Cerebellar nuclear complex (tissue), 1 donor: ENCODE data around the gene PSAP.
A peak's percentile ranks its signal among the peaks of the same experiment; 100 is the strongest.
"Not testable (repeated sequence)": the region's sequence is repeated elsewhere in the genome, so short reads cannot be mapped to it uniquely, and the experiment has no call there.

ENCODE experiments used
- DNase-seq, 2 experiments: peaks; one replicate each; lab custom pipeline; 2025; lab: John Stamatoyannopoulos, UW

Gene PSAP

DNA sequence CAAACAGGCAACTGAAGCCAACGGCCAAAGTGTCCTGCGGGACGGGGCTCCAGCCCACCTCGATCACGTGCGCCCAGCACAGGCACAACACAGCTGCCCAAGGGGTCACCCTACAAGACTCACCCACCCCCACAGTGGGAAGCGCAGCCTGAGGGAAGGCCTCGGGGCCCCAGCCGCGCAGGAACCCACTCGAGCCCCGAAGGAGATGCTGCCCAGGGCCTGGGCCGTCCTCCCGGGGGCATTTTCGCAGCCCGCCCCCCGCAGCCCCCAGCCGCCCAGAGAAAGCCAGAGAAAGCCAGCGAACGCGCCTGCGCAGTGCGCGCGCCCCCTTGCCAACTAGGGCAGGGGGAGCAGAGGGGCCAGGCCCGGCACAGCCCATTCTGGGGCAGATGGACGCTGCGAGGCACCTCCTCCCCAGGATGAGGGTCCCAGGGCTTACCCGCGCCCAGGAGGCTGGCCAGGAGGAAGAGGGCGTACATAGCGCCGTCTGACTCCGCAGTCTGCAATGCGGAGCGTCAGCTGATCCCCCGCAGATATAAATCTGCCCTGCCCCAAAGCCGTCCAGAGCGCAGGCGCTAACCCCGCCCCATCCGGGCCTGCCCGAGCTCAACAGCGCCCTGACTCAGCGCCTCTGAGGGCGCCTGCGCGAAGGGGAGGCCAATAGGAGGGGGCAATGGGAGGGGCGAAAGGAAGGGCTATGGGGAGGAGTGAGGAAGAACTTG lies at the start of gene PSAP:
TSS of gene PSAP (minus strand) at position 509 of the 722 bp plus-strand sequence. CDS start at position 479, 30 bp downstream.
- peak; percentile 53 to 96 for DNase-seq

DNA sequence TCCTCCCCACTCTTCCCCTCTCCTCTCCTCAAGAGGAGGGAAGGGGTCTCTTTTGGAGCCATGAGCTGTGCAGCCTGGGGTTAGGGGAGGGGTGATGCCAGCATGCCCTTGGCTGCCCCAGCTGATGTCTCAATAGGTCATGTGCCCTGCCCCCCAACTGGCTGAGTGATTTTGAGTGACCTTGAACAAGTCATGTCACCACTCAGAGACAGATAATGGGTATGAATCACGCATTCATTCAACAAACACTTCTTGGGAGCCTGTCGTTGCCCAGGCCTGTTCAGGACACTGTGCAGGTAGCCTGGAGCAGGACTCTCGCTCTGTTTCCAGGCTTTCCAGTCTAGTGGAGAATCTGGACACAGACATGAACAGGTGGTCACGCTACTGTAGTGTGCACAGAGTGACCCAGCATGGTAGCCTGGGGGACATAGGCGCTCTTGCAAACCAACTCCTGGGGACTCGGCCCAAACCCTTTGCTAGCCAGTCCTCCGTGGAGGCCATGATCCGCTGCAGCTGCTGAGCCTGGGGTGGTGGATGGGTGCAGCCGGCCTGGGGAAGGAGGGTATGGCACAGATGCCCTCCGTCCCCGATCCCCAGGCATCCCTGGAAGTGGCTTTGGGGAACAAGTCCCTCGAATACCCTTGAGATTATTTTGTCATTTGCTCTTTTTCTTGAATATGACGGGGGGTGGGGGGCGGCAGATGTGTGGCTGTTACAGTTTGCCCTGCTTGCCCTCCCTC lies 49.6 kb upstream of the PSAP start:
- no peak for DNase-seq

DNA sequence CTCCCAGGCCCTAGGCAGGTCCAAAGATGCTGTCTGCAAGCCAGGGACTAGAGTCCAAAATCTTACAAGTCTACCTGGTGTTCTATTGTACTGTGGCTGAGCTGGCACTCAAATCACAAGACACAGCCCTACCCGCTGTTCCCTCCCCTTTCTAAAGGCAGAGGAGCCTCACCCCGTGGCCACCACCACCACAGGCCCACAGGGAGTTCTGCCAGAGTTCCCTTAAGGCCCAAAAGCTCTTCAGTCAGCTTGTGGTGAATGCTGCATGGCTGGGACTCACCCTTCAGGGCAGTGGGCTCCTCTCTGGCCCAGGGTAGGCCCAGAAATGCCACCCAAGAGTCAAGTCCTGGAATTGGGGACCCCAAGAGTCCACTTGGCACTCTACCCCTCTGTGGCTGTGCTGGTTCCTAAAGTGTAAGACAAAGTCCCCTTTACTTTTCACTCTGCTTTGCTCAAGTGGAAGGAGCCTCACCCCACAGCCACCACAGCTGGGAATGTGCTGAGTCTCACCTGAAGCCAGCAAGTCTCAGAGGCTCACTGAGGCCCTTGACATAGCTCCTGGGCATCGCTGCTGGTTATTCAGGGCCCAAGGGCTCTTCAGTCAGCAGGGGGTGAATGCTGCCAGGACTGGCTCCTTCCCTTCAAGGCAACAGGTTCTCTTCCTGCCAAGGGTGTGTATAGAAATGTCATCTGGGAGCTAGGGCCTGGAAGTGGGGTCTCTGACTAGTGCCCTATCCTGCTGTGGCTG lies 48.8 kb upstream of the PSAP start:
- no peak for DNase-seq

DNA sequence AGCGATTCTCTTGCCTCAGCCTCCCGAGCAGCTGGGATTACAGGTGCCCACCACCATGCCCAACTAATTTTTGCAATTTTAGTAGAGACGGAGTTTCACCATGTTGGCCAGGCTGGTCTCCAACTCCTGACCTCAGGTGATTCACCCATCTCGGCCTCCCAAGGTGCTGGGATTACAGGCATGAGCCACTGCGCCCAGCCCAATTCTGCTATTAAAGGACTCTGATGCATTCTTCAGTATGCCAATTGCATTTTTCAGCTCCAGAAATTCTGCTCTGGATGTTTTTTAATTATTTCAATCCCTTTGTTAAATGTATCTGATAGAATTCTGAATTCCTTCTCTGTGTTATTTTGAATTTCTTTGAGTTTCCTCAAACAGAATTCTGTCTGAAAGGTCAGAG lies 47.3 kb upstream of the PSAP start:
- DNase-seq, result not testable (repeated sequence)

DNA sequence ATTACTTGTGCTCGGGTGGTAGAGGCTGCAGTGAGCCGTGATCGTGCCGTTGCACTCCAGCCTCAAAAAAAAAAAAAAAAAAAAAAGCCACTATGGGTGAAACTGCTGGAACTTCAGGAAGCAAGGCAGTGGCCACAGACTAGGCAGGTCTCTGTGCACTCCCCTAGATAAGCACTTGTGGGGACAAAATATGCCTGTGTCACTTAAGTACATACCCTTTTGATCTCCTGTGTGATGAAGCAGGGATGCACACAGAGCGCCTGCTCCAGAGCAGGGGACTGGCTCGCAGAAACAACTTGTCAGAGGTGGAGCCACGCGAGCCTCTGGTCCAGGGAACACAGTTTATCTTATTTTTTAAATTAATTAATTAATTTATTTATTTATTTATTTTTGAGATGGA lies 42.9 kb upstream of the PSAP start:
- DNase-seq, result no peak

DNA sequence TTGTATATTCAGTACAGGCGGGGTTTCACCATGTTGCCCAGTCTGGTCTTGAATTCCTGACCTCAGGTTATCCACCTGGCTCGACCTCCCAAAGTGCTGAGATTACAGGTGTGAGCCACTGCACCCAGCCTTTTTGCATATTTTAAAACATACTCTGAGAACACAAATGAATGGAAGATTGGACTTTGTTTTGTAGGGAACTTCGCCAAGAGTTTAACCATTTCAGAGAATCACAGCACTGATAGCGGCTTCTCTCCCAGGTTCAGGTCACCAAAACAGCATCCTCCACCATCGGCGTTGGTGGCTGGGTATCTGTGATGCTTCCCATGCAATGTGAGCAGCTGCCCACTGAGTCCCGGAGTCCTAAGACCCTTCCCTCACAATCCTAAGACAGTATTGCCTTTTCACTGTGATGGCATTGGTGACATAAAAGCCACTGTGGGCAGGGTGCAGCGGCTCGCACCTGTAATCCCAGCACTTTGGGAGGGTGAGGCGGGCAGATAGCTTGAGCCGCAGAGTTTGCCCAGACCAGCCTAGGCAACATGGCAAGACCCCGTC lies 42.3 kb upstream of the PSAP start:
- DNase-seq, result no peak

DNA sequence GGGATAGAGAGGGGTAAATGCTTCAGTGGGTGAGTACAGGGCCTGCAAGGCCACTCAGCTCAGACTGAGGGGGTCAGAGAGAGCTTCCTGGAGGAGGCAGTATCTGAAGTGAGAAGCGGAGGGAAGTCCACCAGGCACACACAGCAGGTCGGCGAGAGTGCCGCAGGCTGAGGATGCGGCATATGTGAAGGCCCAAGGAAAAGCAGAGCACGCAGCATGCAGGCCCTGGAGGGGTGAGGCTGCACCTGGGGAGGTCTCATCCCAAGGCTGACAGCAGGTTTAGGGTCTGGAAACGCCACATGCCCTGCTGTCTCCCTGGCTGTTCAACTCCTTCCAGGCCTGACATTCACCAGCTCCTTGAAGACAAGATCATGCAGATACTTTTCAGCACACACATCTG lies 40.4 kb upstream of the PSAP start:
- DNase-seq, result no peak

DNA sequence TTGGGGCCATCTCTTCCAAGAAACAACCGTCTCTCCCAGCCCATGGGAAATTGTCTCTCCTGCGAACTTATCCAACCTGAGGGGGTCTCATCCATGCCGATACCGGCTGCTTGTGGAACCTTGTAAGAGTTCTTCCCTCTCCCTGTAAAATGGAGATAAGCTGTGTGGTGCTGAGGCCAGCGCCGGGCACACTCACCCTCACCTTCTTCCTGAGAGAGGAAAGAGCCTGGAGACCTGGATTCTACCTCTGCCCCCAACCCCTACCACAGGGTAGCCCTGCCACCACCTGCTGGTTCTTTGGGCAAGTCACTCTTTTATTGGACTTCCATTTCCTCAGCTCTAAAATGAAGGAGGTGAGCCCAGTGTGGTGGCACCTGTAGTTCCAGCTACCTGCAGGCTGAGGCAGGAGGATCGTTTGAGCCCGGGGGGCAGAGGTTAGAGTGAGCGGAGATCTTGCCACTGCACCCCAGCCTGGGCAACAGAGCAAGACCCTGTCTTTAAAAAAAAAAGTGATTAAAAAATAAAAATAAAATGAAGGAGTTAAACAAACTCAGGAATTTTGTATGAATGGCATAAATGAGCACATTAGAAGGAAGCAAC lies 38.4 kb upstream of the PSAP start:
- DNase-seq, result no peak

DNA sequence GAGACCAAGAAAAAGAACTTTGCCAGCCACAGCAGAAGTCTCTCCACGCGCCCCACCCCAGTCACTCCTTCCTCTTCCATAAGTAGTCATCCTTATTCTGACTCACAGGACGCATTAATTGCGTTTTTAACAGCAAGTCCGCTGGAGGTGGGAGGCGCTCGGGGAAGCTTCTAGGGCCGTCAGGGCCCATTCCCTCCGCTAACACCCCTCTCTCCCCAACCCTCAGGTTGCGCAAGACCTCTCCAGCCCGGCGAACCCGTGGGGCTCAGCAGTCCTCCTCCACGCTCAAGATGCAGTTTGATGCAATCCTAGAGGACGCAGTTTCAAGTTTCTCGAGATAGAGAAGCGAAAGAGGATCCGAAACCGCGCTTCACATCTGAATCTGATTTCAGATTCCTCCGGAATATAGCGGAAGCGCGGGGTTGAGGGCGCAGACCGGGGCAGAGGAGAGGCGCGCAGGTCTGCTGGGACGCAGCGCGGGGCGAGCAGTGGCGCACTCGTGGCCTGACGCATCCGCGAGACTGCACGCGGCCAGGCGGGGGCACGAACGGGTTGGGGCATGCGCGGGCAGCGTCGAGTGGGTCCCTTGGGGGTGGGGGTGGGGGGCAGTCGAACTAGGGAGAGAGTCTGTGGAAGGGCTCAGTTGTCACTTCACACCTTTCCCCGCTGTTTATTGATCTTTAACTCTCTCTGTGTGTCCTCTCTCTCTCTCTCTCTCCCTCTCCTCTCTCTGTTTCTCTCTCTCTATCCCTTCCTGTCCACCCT lies 37.8 kb upstream of the PSAP start:
- DNase-seq, result no peak

DNA sequence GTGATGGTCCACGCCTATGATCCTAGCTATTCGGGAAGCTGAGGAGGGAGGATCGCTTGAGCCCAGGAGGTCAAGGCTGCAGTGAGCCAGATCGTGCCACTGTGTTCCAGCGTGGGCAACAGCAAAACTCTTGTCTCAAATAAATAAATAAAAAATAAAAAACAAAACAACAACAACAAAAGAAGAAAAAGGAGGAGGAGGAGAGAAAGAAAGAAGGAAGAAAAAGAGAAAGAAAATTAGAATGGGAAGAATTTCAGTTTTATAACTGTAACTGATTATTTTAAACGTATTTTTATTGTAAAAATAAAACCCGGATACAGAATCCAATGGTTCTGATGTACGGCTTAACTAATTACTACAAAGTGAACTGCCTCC lies 37.2 kb upstream of the PSAP start:
- DNase-seq, result no peak

DNA sequence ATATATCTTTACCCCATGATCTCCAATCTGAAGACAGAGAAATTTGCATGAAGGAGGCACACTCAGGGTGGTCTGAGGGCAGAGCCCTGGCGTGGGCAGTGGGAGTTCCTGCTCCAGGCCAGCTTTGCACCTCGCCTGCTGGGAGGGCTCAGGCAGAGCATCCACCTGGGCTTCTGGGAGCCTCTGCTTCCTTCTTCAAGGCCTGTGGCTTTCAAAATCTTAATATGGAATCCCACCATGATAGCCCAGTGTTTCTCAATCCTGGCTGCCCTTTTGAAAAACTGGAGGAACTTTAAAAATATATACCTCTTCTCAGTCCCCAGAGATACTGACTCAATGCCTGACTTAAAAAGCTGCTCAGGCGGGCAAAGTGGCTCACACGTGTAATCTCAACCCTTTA lies 36.7 kb upstream of the PSAP start:
- DNase-seq, result no peak

DNA sequence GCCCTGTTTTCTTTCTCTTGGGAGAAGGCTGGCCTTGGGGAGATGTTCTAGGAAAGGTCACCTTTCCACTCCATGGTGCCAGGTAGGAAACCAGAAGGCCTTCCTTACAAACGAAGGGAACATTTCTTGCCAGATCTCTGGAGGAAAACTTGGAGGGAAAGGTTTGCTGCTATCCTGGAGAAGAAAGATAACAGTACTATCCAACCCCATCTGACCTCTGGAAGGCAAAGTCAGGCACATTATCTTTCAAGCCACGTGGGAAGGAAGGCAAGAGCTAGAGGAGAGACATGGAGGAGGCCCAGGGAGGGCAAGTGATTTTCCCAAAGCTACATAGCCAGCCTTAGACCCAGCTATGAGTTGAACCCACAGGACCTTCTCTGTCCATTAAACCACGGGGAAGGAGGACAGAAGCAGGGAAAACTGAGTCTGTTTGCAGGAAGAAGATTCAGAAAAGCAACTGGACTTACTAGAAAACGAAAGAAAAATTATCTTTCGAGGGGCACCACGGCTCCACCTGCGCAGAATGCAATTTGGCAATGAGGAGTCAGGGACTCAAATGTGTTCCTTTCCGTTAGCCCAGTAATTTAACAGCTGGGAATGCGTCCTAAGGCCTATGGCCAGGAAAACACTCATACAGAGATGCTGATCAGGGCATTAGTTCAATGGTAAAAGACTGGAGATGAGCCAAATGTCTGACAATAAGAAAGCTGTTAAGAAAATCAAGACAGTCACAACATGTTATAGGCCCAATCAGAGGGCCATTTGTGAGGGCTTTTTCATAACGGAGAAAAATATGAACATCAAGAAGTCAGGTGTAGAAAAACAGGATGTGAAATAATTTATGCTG lies 32.0 kb upstream of the PSAP start:
- no peak for DNase-seq

DNA sequence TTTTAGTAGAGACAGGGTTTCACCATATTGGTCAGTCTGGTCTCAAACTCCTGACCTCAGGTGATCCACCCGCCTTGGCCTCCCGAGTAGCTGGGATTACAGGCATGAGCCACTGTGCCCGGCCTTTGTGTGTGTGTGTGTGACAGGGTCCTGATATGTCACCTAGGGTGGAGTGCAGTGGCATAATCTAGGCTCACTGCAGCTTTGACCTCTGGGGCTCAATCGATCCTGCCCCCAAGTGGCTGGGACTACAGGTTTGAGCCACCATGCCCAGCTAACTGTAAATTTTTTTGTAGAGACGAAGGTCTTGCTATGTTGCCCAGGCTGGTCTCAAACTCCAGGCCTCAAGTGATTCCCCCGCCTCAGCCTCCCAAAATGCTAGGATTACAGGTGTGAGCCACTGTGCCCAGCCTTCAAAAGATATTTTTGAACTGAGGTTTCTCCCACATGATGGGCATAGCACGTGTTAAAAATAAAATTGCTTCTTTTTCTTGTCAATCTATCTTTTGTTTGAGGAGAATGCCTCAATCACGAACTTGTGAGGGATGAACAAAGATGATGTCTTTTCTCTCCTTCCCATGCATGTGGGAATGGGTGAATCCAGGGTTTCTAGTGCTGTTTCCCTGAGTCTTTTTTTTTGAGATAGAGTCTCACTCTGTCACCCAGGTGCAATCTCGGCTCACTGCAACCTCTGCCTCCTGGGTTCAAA lies 30.8 kb upstream of the PSAP start:
- DNase-seq, result no peak

DNA sequence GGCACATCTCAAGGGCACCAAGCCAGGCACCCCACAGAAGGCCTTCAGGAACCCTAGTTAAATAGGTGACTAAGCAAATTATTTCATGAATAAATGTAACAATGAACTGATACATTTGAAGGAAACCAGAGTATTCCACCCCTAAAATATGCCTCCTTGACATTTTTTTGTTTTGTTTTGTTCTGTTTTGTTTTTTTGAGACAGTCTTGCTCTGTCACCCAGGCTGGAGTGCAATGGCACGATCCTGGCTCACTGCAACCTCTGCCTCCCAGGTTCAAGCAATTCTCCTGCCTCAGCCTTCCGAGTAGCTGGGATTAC lies 30.2 kb upstream of the PSAP start:
- DNase-seq, result not testable (repeated sequence)

DNA sequence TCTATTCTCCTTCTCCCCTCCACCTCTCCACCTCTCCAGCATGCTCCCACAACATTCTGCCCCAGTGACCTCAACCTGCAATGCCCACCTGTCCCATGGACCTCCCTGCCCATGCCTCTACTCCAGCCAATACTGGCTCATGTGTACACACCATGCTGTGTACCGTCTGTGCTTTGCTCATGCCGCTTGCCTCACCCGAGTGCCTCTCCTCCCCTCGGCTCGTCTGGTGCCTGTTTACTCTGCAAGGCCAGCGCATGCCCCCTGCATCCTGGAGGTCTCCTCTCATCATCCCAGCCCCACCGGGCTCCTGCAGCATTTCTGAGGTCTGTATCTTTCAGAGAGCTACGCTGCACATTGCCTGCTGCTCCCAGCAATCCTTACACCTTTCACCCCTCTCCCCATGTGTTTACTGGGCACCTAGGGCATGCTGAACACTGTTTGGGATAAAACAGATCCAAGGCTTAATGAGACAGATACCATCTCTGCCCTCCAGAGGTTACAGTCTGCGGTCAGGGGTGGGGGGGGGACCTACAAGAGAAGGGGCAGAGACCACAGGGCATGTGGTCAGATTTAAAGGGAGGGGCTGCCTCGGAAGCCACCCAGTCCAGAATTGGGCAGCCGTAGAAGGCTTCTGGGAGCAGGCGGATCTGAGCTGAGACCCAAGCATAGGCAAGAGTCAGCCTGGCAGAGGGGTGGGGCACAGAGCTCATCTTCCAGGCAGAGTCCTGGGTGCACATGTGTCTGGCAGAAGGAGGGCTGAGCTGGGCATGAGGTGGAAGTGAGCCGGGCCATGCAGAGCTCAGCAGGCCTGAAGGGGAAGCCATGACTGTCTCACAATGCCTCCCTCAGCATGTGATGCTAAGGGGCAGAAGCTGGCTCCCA lies 29.6 kb upstream of the PSAP start:
- DNase-seq, result peak; percentile 90 to 92

DNA sequence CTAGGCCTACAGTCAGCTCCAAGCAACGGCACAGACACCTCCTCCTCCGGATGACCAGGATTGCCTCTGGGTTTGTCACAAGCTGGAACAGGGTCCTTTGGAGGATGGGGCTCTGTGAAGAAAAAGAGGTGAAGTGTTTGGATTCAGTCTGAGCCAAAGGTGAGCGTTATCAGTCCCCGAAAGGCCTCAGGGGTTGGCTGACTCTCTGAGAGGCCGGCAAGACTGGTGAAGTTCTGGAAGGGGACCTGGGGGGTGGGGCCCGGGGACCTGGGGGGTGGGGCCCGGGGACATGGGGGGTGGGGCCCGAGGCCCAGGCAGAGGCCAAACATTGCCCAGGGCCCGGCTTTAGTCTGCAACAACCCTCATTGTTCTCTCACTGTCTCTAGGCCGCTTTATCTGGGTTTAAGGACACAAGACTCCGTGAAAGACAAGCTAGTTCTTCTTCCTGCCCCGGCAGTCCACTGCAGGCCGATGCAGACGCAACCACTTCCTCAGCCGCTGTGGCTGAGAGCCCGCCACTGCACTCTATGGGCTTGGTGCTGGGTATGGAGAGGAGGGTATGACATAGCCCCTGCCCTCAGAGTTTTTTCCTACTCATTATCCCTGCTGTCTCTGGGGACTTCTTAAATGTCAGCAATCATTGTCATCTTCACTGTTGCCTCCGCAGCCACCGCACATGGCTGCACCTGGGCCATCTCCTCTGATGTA lies 27.4 kb upstream of the PSAP start:
- no peak for DNase-seq

DNA sequence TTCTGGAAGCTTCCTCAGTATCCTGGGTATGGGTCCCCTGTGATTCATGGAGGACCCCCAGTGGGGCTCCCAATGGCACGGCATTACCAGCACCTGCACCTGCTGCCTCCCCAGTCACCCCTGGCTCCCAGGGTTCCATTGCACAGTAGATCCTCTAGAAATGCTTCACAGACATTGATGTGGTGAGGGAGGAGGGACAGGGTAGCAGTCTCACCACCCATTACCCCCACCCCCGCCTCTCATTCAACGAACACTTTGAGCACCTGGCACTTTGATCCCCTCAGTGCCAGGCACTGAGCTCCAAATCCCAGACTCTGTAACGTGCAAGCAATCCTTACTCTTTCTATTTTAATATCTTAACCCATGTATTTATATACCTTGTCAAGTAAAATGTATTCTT lies 26.8 kb upstream of the PSAP start:
- DNase-seq, result no peak

DNA sequence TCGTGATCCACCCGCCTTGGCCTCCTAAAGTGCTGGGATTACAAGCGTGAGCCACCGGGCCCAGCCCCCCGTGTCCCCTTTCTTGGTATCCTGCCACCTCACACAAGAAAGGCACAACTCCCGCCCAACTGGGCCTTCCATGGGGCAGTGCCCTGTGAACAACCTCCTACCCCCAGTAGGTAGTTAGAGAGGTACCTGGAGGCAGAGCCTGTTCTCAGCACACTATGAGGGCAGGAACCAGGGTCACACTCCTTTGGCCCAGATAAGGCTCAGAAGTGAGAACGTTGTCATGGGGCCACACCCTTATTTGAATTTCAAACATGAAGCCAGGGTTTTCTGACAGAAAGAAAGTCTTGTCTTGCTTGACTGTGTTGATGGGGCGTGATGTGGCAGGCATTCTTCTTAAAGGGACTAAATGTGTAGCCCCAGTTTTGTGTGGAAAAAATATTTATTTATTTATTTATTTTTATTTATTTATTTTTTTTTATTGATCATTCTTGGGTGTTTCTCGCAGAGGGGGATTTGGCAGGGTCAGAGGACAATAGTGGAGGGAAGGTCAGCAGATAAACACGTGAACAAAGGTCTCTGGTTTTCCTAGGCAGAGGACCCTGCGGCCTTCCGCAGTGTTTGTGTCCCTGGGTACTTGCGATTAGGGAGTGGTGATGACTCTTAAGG lies 23.8 kb upstream of the PSAP start:
- DNase-seq, result not testable (repeated sequence)
